Medulla oblongata (tissue), 1 donor: ENCODE measurements around the gene OGFRL1.
A peak's percentile ranks its signal among the peaks of the same experiment; 100 is the strongest.
"Not testable (repeated sequence)": the region's sequence is repeated elsewhere in the genome, so short reads cannot be mapped to it uniquely, and the experiment has no call there.

Source experiments
- DNase-seq: peaks from one replicate; pipeline ENCODE4 v3.0.0-alpha.2; 2015; ENCODE audit errors: extremely low spot score

OGFRL1 gene

GRCh38 chr6:71288228-71289038, at the start of gene OGFRL1:
Gene OGFRL1, plus strand, starts transcription at chr6:71288811. Its CDS starts 126 bp downstream, at chr6:71288937.
- peak; percentile 76 for DNase-seq

- no peak for DNase-seq
These were observed 48.9 kb upstream of the OGFRL1 start for GRCh38 chr6:71239694-71240093.

GRCh38 chr6:71245265-71246049, 43.2 kb upstream of the OGFRL1 start:
- no peak for DNase-seq

GRCh38 chr6:71246596-71246995, 42.0 kb upstream of the OGFRL1 start:
- DNase-seq = no peak

GRCh38 chr6:71248306-71248765, 40.3 kb upstream of the OGFRL1 start:
- DNase-seq = peak; percentile 83

GRCh38 chr6:71248878-71249544, 39.6 kb upstream of the OGFRL1 start:
- DNase-seq = no peak

- peak; percentile 84 for DNase-seq
These were observed 38.5 kb upstream of the OGFRL1 start for GRCh38 chr6:71250099-71250602.

- DNase-seq = no peak
These were observed 36.2 kb upstream of the OGFRL1 start for GRCh38 chr6:71252410-71252809.

GRCh38 chr6:71252960-71253359, 35.7 kb upstream of the OGFRL1 start:
- DNase-seq = no peak

- peak; percentile 44 for DNase-seq
These were observed 34.3 kb upstream of the OGFRL1 start for GRCh38 chr6:71254323-71254722.

GRCh38 chr6:71258078-71258866, 30.3 kb upstream of the OGFRL1 start:
- DNase-seq = peak; percentile 37

GRCh38 chr6:71259888-71260604, 28.6 kb upstream of the OGFRL1 start:
- no peak for DNase-seq

GRCh38 chr6:71262914-71263313, 25.7 kb upstream of the OGFRL1 start:
- DNase-seq = no peak

GRCh38 chr6:71266392-71266791, 22.2 kb upstream of the OGFRL1 start:
- DNase-seq = not testable (repeated sequence)

- no peak for DNase-seq
These were observed 19.7 kb upstream of the OGFRL1 start for GRCh38 chr6:71268735-71269437.

GRCh38 chr6:71277926-71278600, 10.5 kb upstream of the OGFRL1 start:
- no peak for DNase-seq

- DNase-seq = no peak
These were observed 9.3 kb upstream of the OGFRL1 start for GRCh38 chr6:71279321-71279720.

GRCh38 chr6:71279740-71280139, 8.9 kb upstream of the OGFRL1 start:
- no peak for DNase-seq

GRCh38 chr6:71280701-71281100, 7.9 kb upstream of the OGFRL1 start:
- DNase-seq = no peak
